ENCODE results near the gene FAM217B. TPM values are rescaled to one million over a fixed set of nuclear protein-coding genes. Genes with fewer than 3 reads are reported as not detected.

FAM217B gene, protein sequence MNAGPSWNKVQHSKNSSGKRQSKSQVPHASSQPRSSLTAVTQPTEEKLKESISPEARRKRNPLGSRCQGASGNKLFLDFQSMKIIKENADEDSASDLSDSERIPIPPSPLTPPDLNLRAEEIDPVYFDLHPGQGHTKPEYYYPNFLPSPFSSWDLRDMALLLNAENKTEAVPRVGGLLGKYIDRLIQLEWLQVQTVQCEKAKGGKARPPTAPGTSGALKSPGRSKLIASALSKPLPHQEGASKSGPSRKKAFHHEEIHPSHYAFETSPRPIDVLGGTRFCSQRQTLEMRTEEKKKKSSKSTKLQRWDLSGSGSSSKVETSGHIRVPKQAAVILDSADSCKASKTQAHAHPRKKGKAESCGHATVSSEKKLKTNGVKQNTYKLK
- 7.4 and 8.0 TPM in 2 replicates for polyA plus RNA-seq (2014; cell fraction: cytosol; rRNA removed)
- polyA plus RNA-seq (2014; cell fraction: nucleus; rRNA removed), result 3.8 and 6.3 TPM in 2 replicates

DNA sequence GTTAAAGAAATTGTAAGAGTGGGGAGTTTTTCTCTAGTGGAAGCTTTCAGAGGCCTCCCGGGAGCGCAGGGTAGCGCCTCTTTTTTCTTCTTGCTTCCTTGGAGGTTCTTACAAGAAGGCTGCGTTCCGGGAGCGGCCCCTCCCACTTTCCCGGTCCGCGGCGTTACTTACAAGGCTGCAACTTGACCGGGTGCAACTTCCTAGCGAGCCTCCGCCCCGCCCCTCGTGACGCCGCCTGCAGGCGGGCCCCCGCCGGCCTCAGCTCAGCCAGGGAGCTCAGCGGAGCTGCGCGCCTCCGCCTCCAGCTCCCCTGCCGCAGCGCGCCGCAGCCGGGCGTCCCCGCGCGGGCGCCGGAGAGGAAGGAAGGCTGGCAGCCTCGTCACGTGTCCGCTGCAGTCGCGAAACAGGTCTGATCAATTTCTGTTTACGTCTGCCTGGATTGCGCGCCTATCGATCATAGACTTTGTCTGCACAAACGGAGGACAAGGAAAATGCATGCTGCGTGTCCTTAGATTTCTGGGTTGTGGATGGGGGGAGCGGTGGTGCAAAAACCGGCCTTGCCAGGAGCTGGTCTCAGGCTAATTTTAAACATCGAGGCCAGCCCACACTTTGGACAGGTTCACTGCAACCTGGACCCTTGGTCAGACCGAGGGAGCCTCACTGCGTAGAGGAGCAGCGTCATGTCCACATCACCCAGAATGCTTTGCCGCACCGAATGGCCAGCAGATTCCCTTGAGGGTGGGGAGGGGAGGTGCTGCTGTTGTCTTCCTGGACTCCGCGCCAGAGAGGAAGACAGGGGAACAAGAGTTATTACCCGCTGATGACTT, at the start of gene FAM217B, which contains the start of gene PPP1R3D:
Gene FAM217B, plus strand, starts transcription at position 261 of the 827 bp plus-strand sequence. CDS start 3,555 bp downstream, outside the sequence.
Gene PPP1R3D, minus strand, starts transcription at position 177 of the 827 bp plus-strand sequence. CDS start 374 bp downstream, outside the sequence.
- DNase-seq (ENCODE audit: low spot score), result peak; percentile 95

DNA sequence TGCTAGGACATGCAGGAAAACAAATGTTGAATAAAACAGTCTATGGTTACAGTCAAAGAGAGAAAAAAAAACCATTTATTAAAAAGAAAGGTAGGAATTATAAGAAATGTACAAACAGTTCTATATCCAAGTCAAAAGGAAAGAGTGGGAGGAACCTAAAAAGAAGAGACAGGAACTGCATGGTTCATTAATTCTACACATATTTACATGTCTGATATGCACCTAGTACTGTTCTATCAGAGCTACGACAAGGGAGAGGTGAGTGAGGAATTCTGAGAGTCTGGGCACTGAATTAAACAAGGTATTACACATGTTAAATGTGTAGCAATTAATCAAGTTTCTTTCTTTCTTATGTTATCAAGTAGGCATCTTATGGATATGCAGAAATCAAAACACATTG, 48.6 kb upstream of the FAM217B start:
- DNase-seq (ENCODE audit: low spot score), result no peak

DNA sequence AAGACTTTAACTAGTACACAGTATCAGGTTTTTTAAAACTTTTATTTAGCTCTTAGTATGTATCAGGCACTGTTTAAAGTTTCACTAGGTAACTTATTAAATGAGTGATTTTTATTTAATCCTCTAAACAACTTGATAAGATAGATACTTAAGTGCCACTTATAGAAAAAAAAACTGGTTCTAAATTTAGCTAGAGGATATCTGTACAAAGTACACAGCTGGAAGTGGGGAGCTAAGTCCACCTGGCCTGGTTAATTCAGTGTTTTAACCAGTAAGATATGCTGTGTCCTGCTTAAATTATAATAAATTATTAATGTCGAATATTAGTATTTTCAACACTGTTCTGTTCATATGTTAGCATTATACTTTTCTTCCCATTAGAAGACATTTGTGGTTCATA, 44.3 kb upstream of the FAM217B start:
- DNase-seq (ENCODE audit: low spot score), result no peak

DNA sequence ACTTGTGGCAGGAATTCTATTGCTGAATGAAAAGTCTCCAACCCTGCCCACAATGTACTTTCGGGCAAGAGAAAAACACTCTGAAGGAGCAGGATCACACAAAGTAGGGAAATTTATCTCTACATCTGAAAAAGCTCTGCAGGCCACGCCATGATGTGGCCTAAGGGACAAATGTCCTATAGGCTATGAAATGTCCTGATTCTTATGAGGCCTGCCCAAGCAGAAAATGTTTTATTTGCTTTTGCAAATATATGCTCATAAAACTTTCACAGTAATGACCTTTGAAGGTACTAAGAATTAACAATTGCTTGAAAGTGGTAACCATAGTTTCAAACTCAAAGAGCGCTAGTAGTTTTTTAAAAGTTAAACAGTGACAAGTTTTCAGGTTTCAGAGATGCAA, 37.7 kb upstream of the FAM217B start:
- no peak for DNase-seq (ENCODE audit: low spot score)

DNA sequence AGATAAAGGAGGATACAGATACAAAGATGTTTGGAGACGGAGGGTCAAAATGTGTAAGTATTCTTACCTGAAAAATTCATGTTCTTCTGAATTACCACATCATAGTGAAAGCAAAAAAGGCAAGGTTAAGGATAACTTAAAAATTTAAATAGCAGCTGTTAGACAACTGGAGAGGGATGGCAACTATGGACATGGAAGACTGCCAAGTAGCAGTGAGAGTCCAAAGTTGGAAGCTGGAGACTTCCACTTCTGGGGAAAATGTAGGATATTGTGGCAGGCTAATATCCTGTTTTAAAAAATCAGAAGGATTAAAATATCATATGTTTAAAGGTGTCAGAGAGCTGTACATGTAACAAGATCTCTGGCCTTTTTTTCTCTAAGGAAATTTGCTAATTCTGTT, 36.6 kb upstream of the FAM217B start:
- no peak for DNase-seq (ENCODE audit: low spot score)

DNA sequence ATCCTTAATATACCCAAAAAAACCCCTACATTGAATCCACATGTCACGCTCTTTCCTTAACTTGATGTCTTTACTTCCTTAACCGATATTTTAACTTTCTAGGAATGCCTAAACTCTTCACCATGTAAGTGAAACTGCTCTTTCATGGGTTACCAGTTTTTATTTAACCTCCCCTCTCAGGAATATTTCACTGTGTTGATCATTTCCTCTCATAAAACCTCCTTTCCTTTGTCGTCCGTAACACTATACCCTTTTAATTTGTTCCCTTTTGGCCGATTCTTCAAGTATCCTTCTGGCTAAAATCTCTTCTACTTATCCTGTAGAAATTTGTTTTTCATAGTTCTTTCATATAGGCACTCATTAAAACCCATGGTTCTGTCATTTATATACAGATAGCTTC, 31.3 kb upstream of the FAM217B start:
- DNase-seq (ENCODE audit: low spot score), result no peak

DNA sequence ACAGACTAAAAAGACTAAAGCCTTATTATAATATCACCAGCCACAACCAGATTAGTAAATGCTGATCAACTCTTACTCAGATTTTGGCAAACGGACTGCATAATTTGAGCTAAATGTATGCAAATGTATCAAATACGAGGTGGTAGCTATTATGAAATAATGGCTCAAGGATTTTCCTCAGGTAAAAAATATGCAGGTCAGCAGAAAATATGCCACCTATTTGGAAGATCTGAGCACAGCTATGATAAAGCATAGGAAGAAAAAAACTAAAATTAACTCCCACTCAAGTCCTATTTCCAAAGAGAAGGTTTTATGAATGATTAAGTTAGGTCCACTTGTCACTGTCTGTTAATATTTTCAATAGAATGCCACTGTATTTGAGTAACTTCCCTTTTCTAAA, 29.1 kb upstream of the FAM217B start:
- no peak for DNase-seq (ENCODE audit: low spot score)

DNA sequence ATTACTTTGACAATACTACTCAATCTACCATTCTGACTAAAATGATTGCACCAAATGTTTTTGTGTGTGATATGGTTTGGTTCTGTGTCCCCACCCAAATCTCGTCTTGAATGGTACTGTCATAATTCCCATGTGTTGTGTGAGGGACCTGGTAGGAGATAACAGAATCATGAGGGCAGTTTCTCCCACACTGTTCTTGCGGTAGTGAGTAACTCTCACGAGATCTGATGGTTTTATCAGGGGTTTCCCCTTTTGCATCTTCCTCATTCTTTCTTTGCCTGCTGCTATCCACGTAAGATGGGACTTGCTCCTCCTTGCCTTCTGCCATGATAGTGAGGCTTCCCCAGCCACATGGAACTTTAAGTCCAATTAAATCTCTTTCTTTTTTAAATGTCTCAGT, 27.6 kb upstream of the FAM217B start:
- DNase-seq (ENCODE audit: low spot score), result no peak

DNA sequence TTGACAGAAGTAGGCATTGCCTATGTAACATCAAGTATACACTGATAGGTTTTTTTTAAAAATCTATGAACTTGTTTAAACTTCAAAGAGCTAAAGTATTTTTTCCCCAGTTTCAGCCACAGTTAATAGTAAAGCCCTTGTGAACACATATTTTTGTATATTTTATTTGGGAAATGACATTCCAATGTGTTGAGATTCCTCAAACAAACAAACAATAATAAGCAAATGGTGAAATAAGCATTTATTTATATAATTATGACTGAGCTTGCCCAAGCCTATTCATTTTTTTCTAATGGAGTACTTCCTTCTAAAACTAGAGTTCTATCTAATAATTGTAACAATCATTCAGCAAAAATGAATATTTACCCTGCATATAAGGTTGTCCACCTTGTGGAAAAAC, 19.2 kb upstream of the FAM217B start:
- DNase-seq (ENCODE audit: low spot score), result no peak

DNA sequence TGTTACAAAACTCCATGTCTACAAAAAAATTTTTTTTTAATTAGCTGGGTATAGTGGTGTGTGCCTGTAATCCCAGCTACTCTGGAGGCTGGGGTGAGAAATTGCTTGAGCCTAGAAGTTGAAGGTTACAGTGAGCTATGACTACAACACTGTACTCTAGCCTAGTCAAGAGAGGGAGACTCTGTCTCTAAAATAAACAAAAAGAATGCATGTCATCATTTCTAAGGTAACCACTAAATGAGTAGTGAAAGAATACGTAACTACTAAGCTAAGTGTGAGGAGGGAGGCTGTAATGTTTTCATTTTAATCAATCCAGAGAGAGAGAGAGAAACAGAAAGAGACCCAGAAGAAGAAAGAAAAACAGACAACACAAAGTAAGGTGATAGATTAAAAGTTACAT, 16.7 kb upstream of the FAM217B start:
- no peak for DNase-seq (ENCODE audit: low spot score)

DNA sequence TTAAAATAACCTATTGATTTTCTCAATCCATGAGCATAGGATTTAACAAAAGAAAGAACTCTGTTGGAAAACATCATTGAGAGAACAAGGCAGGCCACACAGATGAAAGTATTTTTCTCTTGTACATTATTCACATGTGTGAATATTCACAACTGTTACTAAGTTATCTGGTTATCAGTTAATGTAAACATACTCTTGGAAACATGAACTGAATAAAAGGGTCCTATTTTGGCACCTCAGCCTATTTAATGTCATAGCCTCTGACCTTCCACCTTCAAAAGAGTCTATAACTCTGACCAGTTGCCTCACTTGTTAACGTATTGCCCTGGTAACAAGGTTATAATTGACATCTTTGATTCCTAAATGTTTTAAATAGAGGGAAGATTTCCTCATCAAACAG, 14.8 kb upstream of the FAM217B start:
- DNase-seq (ENCODE audit: low spot score), result no peak

DNA sequence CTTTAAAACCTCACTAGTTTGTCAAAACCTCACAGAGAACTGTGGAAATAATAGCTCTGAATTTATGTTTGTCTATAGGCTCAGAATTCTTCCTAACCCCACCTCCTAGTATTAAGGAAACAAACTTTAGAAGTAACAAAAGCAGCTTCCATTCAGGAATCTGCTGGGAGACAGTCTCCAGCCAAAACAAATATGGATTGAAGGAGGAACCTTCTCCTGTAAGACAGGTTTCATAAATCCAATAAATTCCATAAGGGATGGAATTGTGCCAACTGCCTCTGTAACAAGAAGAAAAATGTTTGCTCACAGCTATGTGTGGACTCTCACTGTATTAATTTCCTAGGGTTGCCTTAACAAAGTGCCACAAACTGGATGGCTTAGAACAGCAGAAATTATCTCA, 14.3 kb upstream of the FAM217B start:
- no peak for DNase-seq (ENCODE audit: low spot score)

DNA sequence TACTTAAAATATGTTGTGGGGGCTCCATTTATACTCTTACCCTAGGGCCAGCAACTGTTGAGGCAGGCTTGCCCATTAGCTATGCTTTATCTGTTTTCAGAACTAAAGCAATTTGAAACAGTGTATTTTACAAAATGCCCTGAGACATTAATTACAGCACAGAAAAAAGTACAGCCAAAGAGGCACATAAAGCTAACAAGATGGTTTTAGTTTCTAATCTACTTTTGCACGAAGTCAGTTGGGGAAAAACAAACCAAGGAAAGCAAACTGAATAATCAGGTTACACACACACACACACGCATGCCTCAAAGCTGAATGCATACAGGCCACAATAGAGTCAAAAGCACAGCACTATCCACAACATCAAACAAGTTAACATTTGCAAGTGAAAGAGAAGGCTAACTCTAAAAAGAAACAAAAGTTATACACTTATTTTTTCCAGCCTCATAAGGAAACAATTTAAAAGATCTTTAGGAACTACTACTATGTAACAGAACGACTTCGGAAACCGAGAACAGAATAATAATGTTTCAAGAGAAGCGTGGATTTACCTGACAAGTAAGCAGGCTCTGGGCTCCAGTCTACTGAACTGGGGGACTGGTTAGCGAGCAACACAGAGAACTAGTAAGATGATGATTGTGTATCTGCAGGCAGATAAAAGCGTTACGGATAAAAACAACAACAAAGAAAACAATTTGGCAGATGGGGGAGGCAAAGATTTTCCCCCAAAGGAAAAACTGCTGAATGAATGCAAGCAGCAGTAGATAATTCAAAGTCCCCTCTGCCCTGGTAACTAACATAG, 8.5 kb upstream of the FAM217B start:
- DNase-seq (ENCODE audit: low spot score), result no peak

DNA sequence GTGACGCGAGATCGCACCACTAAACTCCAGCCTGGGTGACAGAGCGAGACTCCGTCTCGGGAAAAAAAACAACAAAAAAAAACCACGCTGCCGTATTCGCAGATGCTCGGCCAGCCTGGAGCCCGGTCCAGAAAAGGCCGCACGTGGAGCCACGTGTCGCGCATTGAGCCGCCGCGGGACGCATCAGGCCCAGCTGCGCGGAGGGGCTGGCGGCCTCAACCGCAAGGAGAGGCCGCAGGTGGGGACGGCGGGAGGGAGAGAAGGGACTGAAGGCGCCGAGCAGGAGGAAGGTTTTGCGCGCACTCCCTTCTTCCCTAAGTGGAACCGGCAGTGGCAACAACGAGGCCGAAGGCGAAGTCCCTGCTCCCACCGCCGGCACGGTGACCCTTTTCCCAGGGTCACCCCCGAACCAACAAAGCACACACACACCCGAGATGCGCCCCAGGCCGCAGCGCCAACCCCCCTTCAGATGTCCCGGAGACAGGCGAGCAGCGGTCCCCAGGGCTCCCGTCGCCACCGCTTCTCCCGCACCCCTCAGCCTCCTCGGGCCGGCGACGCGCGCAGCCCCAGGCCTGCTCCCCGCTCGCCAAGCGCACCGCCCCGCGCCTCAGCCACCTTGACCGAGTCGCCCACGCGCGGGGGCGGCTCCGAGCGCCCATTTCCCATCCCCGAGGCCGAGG, 7.4 kb upstream of the FAM217B start:
- DNase-seq (ENCODE audit: low spot score), result no peak

DNA sequence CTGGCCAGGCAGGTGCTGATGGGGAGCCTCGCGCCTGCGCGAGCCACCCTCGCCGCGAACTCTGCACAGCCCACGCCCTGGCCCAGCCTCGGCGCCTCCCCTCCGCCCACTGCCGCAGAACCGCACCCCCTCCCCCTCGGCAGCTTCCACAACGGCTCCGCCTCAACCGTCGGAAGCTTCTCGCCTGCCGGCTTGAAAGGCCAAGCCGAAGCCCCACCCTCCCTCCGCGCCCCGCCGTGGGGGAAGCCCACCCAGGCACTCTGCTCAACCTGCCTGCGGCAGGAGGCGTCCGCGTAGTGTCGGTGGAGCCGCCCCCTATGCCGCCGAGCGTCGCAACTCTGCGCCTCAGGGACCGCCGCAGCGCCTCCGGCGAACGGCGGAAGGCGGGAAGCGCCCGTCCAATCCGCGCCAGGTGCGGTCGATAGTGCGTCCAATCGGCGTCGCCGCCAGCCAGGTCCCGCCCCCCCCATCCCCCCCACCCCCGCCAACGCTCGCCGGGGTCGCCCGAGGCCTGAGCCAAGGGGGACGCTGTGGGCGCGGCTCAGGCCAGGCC, 6.8 kb upstream of the FAM217B start, which contains the start of gene SYCP2:
Gene SYCP2, minus strand, starts transcription at position 342 of the 553 bp plus-strand sequence. CDS start 11,224 bp downstream, outside the sequence.
- no peak for DNase-seq (ENCODE audit: low spot score)

DNA sequence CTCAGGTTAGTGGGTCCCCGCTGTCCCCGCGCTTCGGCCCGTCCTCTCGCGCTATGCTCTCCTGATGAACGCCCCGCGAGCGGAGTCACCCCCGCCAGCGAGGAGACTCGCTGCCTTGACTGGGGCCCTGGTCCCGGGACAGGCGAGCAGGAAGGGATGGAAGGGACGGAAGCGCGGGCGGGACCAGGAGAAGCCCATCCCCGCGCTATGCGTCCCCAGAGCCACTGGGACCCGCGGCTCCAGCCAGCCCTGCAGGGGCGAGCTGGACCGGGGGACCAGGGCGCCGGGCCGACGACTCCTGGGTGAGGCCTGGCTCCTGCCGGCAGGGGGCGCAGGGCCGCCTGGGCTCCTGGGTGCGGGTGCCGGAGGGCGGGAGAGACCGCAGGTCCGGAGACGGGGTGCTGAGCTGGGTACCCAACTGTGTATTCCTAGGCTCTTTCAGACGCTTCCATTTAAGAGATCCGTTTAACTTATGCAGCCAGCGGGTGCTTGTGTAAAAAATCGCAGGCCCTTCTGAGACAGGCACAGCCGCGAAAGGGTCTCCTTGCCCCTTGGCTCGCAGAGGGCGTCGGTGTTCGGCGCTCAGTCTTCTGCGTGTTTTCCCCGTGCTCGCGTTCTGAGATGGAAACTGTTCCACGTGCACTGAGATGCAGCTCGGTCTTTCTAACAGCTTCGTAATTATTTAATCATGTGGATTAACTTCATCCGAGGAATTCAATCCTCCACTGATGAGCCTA, 6.2 kb upstream of the FAM217B start:
- no peak for DNase-seq (ENCODE audit: low spot score)

DNA sequence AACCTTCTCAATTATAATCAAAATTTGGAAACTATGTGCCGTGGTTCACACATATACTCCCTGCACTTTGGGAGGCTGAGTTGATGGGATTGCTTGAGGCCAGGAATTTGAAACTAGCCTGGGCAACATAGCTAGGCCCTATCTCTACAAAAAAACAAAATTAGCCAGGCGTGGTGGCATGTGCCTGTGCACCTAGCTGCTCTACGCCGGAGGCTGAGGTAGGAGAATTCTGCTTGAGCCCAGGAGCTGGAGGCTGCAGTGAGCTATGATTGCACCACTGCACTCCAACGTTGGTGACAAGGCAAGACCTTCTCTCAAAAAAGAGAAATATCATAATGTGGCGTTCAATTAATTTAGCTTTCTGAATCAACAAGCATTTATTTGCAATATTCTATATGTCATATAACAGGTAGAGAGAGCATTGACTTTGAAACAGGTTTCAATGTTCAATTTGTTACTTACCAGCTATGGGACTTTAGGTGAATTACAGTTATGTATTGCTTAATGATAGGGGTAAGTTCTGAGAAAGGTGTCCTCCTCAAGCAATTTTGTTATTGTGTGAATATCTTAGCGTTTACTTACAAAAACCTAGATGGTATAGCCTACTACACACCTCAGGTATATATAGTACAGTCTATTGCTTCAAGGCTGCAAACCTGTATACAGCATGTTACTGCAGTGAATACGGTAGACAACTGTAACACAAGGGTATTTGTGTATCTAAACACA, 4.6 kb upstream of the FAM217B start:
- DNase-seq (ENCODE audit: low spot score), result no peak

DNA sequence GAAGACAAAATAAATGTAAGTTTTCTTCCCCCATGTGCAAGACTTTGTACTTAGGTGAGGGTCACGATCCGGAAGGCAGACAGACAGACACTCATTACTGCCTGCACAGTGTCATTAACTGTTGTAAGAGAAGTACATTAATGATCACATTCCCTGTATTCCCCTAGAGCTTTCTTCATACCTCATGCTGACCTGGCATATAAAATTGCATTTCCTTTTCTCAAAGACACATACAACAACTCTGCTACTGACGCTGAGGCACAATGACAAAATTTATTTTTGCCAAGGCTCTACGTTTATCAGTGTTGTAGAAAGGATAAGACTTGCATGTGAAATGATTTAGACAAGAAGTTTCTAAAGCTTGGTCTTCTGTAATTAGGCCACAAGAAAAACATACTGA, 3.8 kb upstream of the FAM217B start:
- DNase-seq (ENCODE audit: low spot score), result no peak

DNA sequence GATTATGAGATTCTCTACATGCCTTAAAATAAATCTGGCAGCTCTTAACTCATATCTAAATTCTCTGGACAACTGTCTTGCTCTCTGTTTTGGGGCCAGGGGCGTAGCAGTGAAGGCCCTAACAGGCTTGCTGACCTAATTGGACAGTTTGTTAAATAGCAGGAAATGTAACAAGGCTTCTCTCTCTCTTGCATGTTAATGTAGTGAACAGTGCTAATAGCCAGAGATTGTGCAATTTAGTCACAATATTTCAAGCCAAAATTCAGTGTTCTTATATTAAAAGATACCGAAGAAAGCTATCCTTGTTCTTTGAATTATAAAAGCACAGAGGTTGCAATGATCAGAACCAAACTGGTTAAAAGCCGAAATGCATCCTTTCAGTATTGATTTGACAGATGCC, 3.0 kb upstream of the FAM217B start:
- DNase-seq (ENCODE audit: low spot score), result no peak
